GM10248 (cell line): ENCODE measurements around the gene BLTP3B.
"Not testable (repeated sequence)": the region's sequence is repeated elsewhere in the genome, so short reads cannot be mapped to it uniquely, and the experiment has no call there.

Experiments
- CTCF ChIA-PET: fragments of 300-600 bp; sonication (Branson Sonifier 250); formaldehyde crosslinking; extraction: SDS; loops from one replicate; lab custom pipeline; 2021; ENCODE audit warnings: antibody characterized with exemption; lab: Yijun Ruan, JAX
- POLR2A ChIA-PET: fragments of 350-650 bp; sonication (Branson Sonifier 250); formaldehyde crosslinking; extraction: SDS; loops from one replicate; lab custom pipeline; 2020; ENCODE audit warnings: antibody characterized with exemption; lab: Yijun Ruan, JAX
- DNase-seq: peaks from one replicate; pipeline ENCODE4 v3.0.0; 2012; ENCODE audit errors: extremely low spot score
- TF ChIP-seq, protein P1 (sequence below): IDR thresholded peaks from 2 replicates; pipeline ENCODE4 v1.5.1; 2012; ENCODE audit warnings: mild to moderate bottlenecking, low read depth; ENCODE audit errors: extremely low read depth, missing control alignments, control extremely low read depth

The BLTP3B gene, protein sequence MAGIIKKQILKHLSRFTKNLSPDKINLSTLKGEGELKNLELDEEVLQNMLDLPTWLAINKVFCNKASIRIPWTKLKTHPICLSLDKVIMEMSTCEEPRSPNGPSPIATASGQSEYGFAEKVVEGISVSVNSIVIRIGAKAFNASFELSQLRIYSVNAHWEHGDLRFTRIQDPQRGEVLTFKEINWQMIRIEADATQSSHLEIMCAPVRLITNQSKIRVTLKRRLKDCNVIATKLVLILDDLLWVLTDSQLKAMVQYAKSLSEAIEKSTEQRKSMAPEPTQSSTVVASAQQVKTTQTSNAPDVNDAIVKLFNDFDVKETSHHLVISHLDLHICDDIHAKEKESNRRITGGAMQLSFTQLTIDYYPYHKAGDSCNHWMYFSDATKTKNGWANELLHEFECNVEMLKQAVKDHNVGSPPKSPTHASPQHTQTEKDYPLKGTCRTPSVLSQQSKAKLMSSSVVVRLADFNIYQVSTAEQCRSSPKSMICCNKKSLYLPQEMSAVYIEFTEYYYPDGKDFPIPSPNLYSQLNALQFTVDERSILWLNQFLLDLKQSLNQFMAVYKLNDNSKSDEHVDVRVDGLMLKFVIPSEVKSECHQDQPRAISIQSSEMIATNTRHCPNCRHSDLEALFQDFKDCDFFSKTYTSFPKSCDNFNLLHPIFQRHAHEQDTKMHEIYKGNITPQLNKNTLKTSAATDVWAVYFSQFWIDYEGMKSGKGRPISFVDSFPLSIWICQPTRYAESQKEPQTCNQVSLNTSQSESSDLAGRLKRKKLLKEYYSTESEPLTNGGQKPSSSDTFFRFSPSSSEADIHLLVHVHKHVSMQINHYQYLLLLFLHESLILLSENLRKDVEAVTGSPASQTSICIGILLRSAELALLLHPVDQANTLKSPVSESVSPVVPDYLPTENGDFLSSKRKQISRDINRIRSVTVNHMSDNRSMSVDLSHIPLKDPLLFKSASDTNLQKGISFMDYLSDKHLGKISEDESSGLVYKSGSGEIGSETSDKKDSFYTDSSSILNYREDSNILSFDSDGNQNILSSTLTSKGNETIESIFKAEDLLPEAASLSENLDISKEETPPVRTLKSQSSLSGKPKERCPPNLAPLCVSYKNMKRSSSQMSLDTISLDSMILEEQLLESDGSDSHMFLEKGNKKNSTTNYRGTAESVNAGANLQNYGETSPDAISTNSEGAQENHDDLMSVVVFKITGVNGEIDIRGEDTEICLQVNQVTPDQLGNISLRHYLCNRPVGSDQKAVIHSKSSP (N-terminal part only)

GRCh38 chr12:100142851-100143559, at the start of gene BLTP3B:
TSS of gene BLTP3B (minus strand) at chr12:100142874. CDS start at chr12:100142635, 239 bp downstream.
- TF ChIP-seq, protein P1, sequence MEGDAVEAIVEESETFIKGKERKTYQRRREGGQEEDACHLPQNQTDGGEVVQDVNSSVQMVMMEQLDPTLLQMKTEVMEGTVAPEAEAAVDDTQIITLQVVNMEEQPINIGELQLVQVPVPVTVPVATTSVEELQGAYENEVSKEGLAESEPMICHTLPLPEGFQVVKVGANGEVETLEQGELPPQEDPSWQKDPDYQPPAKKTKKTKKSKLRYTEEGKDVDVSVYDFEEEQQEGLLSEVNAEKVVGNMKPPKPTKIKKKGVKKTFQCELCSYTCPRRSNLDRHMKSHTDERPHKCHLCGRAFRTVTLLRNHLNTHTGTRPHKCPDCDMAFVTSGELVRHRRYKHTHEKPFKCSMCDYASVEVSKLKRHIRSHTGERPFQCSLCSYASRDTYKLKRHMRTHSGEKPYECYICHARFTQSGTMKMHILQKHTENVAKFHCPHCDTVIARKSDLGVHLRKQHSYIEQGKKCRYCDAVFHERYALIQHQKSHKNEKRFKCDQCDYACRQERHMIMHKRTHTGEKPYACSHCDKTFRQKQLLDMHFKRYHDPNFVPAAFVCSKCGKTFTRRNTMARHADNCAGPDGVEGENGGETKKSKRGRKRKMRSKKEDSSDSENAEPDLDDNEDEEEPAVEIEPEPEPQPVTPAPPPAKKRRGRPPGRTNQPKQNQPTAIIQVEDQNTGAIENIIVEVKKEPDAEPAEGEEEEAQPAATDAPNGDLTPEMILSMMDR, result no peak
- DNase-seq, result peak; percentile 92
- ChIA-PET POLR2A (no interaction called here), CTCF (interaction anchor here (0.8 to 4.0 kb wide), 2 partner anchors 12 to 14 kb away, joined by 3 to 42 read pairs; no protein-coding TSS in a partner anchor)

GRCh38 chr12:100189636-100190394, 47.1 kb upstream of the BLTP3B start:
- no peak for DNase-seq
- TF ChIP-seq, protein P1, result no peak
- POLR2A ChIA-PET, result no interaction called here
- CTCF ChIA-PET, result interaction anchor here (1.9 kb wide), 1 partner anchor 12 kb away, joined by 6 read pairs; no protein-coding TSS in a partner anchor

- CTCF ChIA-PET, result interaction anchor here (1.0 kb wide), 1 partner anchor 12 kb away, joined by 3 read pairs; the partner anchor contains the start of gene ACTR6
- DNase-seq, POLR2A ChIA-PET: not testable (repeated sequence)
Measured at GRCh38 chr12:100188888-100189635, 46.4 kb upstream of the BLTP3B start.

DNA sequence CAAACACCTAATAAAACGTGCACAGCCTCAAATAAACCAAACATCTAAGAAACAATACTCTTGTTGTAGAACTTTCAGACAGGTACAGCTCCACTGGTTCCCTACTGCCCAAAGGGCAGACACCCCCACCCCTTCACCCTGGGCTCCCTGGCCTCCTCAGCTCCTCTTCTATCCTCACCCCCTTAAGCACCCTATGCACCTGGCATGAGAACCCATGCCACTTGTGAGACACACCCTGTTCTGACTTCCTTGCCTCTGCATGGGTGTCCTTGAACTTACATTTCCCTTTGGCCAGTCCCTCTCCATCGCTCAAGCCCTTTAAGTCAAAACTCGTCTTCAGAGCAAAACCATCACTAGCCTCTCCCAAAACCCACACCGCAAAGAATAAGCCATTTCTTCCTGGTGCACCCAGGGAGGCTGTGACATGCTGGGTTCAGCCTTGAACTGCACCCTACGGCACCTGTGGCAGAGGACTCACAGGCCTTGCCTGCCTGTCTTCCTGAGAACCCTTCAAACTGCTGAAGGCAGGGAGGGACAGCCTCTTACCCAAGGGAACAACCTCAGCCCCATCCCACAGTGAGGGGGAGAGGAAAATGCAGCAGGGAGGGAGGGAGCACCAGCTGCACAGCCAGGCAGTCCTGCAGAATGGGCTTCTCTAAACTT, 45.3 kb upstream of the BLTP3B start:
- TF ChIP-seq, protein P1, result no peak
- CTCF ChIA-PET, result interaction anchor here (1.0 to 1.3 kb wide), 2 partner anchors 13 to 33 kb away, joined by 3 to 4 read pairs; partner anchors contain the start of gene ACTR6
- POLR2A ChIA-PET, result no interaction called here
- no peak for DNase-seq

- ChIA-PET CTCF (interaction anchor here (1.3 to 4.5 kb wide), 4 partner anchors 9 to 32 kb away, joined by 4 to 19 read pairs (median 8); partner anchors contain the start of gene ACTR6), POLR2A (no interaction called here)
- TF ChIP-seq, protein P1, result no peak
- DNase-seq, result no peak
Measured at GRCh38 chr12:100187068-100187467, 44.4 kb upstream of the BLTP3B start.
